COLO668 (cell line): ENCODE results near the gene POLG.
"Not testable (repeated sequence)": the region's sequence is repeated elsewhere in the genome, so short reads cannot be mapped to it uniquely, and the experiment has no call there.

Experiments used
- DNase-seq: peaks from one replicate; lab custom pipeline; 2025; ENCODE audit not compliant: unreplicated experiment; lab: John Stamatoyannopoulos, UW

POLG gene

GRCh38 chr15:89283201-89283600 is 51.4 kb downstream of the POLG start:
- DNase-seq: no peak

- no peak for DNase-seq
These were observed 52.0 kb downstream of the POLG start for GRCh38 chr15:89282631-89283030.

GRCh38 chr15:89278307-89278706 is 56.3 kb downstream of the POLG start:
- DNase-seq: no peak

- not testable (repeated sequence) for DNase-seq
These were observed 57.3 kb downstream of the POLG start for GRCh38 chr15:89277281-89277680.
